Gastroesophageal sphincter (tissue), 4 donors: Measurements from ENCODE around the gene MAFF. TPM values are rescaled to one million over a fixed set of nuclear protein-coding genes. Genes with fewer than 3 reads are reported as not detected.

Source experiments
- ATAC-seq: fragments of 150-250 bp; one replicate; pipeline ENCODE4 v1.9.1; 2016; ENCODE audit warnings: mild to moderate bottlenecking, moderate library complexity
- H3K27ac ChIP-seq, 4 donors: fragments of 200-600 bp; sonication (generic) in 3 of 4; 1 replicate in 3 of 4; 2 replicates in 1 of 4; pipeline ENCODE4 v1.5.1; 2016 to 2019
- H3K27me3 ChIP-seq: fragments of 200-600 bp; sonication (generic); one replicate; pipeline ENCODE4 v1.5.1; 2019
- H3K36me3 ChIP-seq, 2 donors: fragments of 200-600 bp; sonication (generic); one replicate each; pipeline ENCODE4 v1.5.1; 2019; ENCODE audit warnings: control low read depth in 1 of 2
- H3K4me1 ChIP-seq, 3 donors: fragments of 200-600 bp; sonication (generic); 1 replicate in 2 of 3; 2 replicates in 1 of 3; pipeline ENCODE4 v1.5.1; 2016 to 2019; ENCODE audit warnings: control low read depth in 2 of 3
- H3K4me3 ChIP-seq, 2 donors: fragments of 200-600 bp; sonication (generic); one replicate each; pipeline ENCODE4 v1.5.1; 2019; ENCODE audit warnings: mild to moderate bottlenecking in 1 of 2, moderate library complexity in 1 of 2
- H3K9me3 ChIP-seq, 3 donors: fragments of 200-600 bp; sonication (generic); one replicate each; pipeline ENCODE4 v1.5.1; 2017 to 2019; ENCODE audit warnings: control low read depth in 2 of 3
- CTCF ChIP-seq, 4 experiments: fragments of 200-600 bp in 2 of 4; fragments of 450-650 bp in 2 of 4; sonication (generic) in 1 of 4; IDR thresholded peaks; one replicate each; pipeline ENCODE4 v1.5.1; 2017 to 2019; ENCODE audit warnings: antibody characterized with exemption in 4 of 4, mild to moderate bottlenecking in 2 of 4, moderate library complexity in 2 of 4
- EP300 ChIP-seq: sonication (generic); formaldehyde crosslinking; IDR thresholded peaks from one replicate; pipeline ENCODE4 v1.6.1; 2017; ENCODE audit warnings: antibody characterized with exemption, mild to moderate bottlenecking
- POLR2A ChIP-seq, 2 donors: fragments of 450-650 bp; IDR thresholded peaks; one replicate each; pipeline ENCODE4 v1.6.1; 2017; ENCODE audit warnings: antibody characterized with exemption in 2 of 2, mild to moderate bottlenecking in 2 of 2, moderate library complexity in 1 of 2
- POLR2AphosphoS5 ChIP-seq: sonication (generic); formaldehyde crosslinking; IDR thresholded peaks from one replicate; pipeline ENCODE4 v1.6.1; 2017; ENCODE audit warnings: antibody characterized with exemption
- WGBS, 2 donors: methylation state at CpG; one replicate each; pipeline ENCODE4 v1.1.5; 2018; ENCODE audit warnings: low coverage in 1 of 2; 5-methylcytosine and 5-hydroxymethylcytosine counted together
- total RNA-seq, 4 donors: library from RNA; depleted of rRNA; stranded (reverse); fragments of >200 nt; gene quantifications; one replicate each; pipeline ENCODE4 v1.1.0, GENCODE V29; 2016

The MAFF gene
- total RNA-seq, 4 donors from 2014 or later = 21.2 to 93.7 (median 51.2) TPM

GRCh38 chr22:38180841-38181452 is 20.8 kb upstream of the MAFF start:
- ATAC-seq = no peak
- TF ChIP-seq CTCF (IDR thresholded peaks at IDR 0.05) (no peak), EP300 (no peak), POLR2AphosphoS5 (no peak), POLR2A (IDR thresholded peaks at IDR 0.05) (no peak)
- Histone ChIP-seq H3K4me1 (peaks cover 0 to 46% (median 16%) of the 10 kb centered on the region in 3 donors), H3K36me3 (no peaks in the 10 kb centered on the region), H3K27me3 (no peaks in the 10 kb centered on the region), H3K9me3 (no peaks in the 10 kb centered on the region), H3K4me3 (peak overlapping the region; percentile 49 to 64), H3K27ac (peak overlapping the region; percentile 59 to 88 (median 86))
- WGBS, 2 donors = 13 to 20% methylated on average over 10 to 14 of the region's 14 CpGs

- ATAC-seq = peak; percentile 98
- WGBS, 2 donors = 0 to 2% methylated on average over 16 of the region's 48 CpGs
- peak within 1 kb of the TSS; percentile 49 to 64 for H3K4me3 ChIP-seq
- H3K27me3 ChIP-seq = no peaks in the 10 kb centered on the region
- H3K4me1 ChIP-seq = peaks cover 0 to 39% (median 11%) of the 10 kb centered on the region in 3 donors
- H3K27ac ChIP-seq = peak within 1 kb of the TSS; percentile 59 to 88 (median 86)
- no peaks in the 10 kb centered on the region for H3K36me3 ChIP-seq
- TF ChIP-seq CTCF (IDR thresholded peaks at IDR 0.05) = no peak
- TF ChIP-seq POLR2A (IDR thresholded peaks at IDR 0.05) = peak in 1 of 2 donors; percentile 42
- TF ChIP-seq POLR2AphosphoS5 = peak; percentile 4
- H3K9me3 ChIP-seq = no peaks in the 10 kb centered on the region
Observed at GRCh38 chr22:38181453-38182200, 20.2 kb upstream of the MAFF start, which contains the start of gene PLA2G6. Gene PLA2G6, minus strand, starts transcription at chr22:38181830. Its CDS starts 12,404 bp downstream, at chr22:38169426.

- Histone ChIP-seq H3K4me3 (no peak overlapping the region), H3K9me3 (no peaks in the 10 kb centered on the region), H3K36me3 (no peaks in the 10 kb centered on the region), H3K4me1 (peaks cover 0 to 16% (median 6%) of the 10 kb centered on the region in 3 donors), H3K27ac (no peak overlapping the region), H3K27me3 (no peaks in the 10 kb centered on the region)
- TF ChIP-seq POLR2A (IDR thresholded peaks at IDR 0.05) (no peak), CTCF (IDR thresholded peaks at IDR 0.05) (no peak), EP300 (no peak), POLR2AphosphoS5 (no peak)
- no peak for ATAC-seq
- 40 to 72% methylated on average over 1 to 7 of the region's 7 CpGs for WGBS, 2 donors
Observed at GRCh38 chr22:38184788-38185187, 17.0 kb upstream of the MAFF start.

DNA sequence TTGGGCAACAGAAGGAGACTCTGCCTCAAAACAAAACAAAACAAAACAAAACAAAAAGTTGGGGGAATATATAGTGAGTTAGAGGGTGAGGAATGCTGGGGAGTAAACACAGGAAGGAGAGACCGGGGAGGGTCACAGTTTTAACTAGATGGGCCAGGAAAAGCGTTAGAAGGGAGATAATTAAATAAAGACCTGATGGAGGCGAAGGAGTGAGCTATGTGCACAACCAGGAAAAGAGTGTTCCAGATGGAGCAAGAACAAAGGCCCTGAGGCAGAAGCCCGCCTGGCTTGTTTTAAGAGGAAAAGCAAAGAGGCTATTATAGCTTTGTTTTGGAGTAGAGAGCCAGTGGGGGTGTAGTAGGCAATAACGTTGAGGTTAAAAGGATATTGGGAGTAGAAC is 15.4 kb upstream of the MAFF start:
- 54% methylated on average over 2 to 5 of the region's 5 CpGs for WGBS, 2 donors

More for the DNA sequence above, 15.4 kb upstream of the MAFF start:
- no peak for ATAC-seq
- Histone ChIP-seq H3K27me3 (no peaks in the 10 kb centered on the region), H3K4me3 (no peak overlapping the region), H3K36me3 (no peaks in the 10 kb centered on the region), H3K4me1 (no peaks in the 10 kb centered on the region), H3K9me3 (no peaks in the 10 kb centered on the region), H3K27ac (no peak overlapping the region)
- TF ChIP-seq EP300 (no peak), POLR2A (IDR thresholded peaks at IDR 0.05) (no peak), CTCF (IDR thresholded peaks at IDR 0.05) (no peak), POLR2AphosphoS5 (no peak)
